ENCODE measurements around the gene ZNF212. TPM values are rescaled to one million over a fixed set of nuclear protein-coding genes. Genes with fewer than 3 reads are reported as not detected.

The ZNF212 gene
- total and polyA plus RNA-seq, 10 donors: 6.7 to 15.0 (median 12.8) TPM

DNA sequence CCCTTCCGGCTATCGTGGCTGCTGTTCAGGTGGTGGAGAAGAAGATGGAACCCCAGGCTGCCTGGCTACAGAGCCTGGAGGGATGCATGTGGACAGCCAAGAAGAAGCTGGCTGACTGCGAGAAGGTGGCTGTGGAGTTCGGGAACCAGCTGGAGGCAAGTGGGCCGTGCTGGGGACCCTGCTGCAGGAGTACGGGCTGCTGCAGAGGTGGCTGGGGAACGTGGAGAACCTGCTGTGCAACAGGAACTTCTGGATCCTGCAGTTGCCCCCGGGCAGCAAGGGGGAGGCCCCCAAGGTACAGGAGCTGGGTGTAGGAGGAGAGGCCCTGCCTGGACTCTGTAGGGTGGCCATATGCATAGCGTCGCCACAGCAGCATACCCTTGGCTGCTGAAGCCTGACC lies 48.2 kb downstream of the ZNF212 start:
- no peak overlapping the region for H3K4me3 ChIP-seq
- TF ChIP-seq, protein P1, sequence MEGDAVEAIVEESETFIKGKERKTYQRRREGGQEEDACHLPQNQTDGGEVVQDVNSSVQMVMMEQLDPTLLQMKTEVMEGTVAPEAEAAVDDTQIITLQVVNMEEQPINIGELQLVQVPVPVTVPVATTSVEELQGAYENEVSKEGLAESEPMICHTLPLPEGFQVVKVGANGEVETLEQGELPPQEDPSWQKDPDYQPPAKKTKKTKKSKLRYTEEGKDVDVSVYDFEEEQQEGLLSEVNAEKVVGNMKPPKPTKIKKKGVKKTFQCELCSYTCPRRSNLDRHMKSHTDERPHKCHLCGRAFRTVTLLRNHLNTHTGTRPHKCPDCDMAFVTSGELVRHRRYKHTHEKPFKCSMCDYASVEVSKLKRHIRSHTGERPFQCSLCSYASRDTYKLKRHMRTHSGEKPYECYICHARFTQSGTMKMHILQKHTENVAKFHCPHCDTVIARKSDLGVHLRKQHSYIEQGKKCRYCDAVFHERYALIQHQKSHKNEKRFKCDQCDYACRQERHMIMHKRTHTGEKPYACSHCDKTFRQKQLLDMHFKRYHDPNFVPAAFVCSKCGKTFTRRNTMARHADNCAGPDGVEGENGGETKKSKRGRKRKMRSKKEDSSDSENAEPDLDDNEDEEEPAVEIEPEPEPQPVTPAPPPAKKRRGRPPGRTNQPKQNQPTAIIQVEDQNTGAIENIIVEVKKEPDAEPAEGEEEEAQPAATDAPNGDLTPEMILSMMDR (IDR thresholded peaks at IDR 0.05 in 8 of 11, conservative IDR thresholded peaks at IDR 0.05 in 3 of 11): no peak
- TF ChIP-seq POLR2AphosphoS5 (IDR thresholded peaks at IDR 0.05) (no peak), POLR2A (IDR thresholded peaks at IDR 0.05) (no peak)
- H3K4me1 ChIP-seq: peaks cover 4 to 38% (median 19%) of the 10 kb centered on the region in 6 donors
- DNase-seq: no peak
- H3K27me3 ChIP-seq (replicated peaks in 1 of 7): no peaks in the 10 kb centered on the region
- intact Hi-C loops (cut with DNase I; ENCODE audit: low total_unique reads): no loop called here
- 91 to 97% (median 94%) methylated on average over 10 of the region's 10 CpGs for whole genome bisulfite sequencing, 5 donors
- H3K27ac ChIP-seq: no peak overlapping the region
- H3K36me3 ChIP-seq: peaks cover 0 to 41% (median 4%) of the 10 kb centered on the region in 6 donors
- H3K9me3 ChIP-seq: no peaks in the 10 kb centered on the region

DNA sequence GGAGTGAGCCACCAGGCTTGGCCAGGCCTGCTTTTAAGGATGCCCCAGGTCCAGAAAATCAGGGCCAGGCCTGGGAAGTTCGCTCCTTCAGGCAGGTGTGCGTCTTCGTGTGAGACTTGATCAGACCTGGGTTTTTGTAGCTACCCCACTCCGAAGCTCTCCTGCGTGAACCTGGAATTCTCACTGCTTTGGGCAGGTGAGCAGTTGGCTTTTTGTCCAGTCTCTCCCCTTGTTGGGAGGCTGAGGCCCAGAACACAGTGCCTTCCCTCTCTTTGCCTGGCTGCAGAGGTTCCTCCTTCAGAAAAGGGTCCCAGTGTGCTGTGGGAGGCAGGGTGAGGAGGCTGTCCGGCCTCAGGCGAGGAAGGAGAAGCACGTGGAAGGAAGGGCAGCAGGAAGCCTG lies 49.8 kb downstream of the ZNF212 start:
- peaks cover 0 to 55% (median 8%) of the 10 kb centered on the region in 6 donors for H3K36me3 ChIP-seq
- intact Hi-C loops (cut with DNase I; ENCODE audit: low total_unique reads): no loop called here
- peaks cover 4 to 30% (median 18%) of the 10 kb centered on the region in 6 donors for H3K4me1 ChIP-seq
- DNase-seq: no peak
- no peaks in the 10 kb centered on the region for H3K9me3 ChIP-seq
- 87 to 95% (median 93%) methylated on average over 5 to 8 of the region's 8 CpGs for WGBS, 5 donors
- H3K4me3 ChIP-seq: no peak overlapping the region
- TF ChIP-seq POLR2A (IDR thresholded peaks at IDR 0.05): no peak
- TF ChIP-seq, protein P1 (IDR thresholded peaks at IDR 0.05 in 8 of 11, conservative IDR thresholded peaks at IDR 0.05 in 3 of 11): no peak
- TF ChIP-seq POLR2AphosphoS5 (IDR thresholded peaks at IDR 0.05): no peak
- no peaks in the 10 kb centered on the region for H3K27me3 ChIP-seq (replicated peaks in 1 of 7)
- no peak overlapping the region for H3K27ac ChIP-seq

DNA sequence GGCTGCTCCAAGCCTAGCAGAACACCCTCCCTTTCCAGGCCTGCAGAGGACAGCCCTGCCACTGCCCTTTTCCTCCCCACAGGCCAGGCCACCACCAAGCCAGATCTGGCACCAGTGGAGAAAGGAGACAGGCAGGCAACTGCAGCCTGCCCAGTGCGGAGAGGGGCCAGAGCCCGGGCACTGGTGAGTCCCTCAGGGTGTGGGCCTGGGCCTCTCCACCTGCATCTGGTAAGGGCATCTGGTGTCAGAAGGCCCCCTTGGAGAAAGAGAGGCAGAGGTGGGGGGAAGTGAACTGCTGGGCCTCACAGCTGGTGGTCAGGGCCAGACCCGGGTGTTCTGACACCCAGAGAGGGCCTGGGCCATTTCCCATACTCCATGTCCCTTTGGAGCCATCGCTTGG lies 50.4 kb downstream of the ZNF212 start:
- H3K36me3 ChIP-seq: peaks cover 0 to 61% (median 13%) of the 10 kb centered on the region in 6 donors
- peaks cover 0 to 24% (median 12%) of the 10 kb centered on the region in 6 donors for H3K4me1 ChIP-seq
- no peaks in the 10 kb centered on the region for H3K9me3 ChIP-seq
- no peak overlapping the region for H3K27ac ChIP-seq
- H3K27me3 ChIP-seq (replicated peaks in 1 of 7): no peaks in the 10 kb centered on the region
- peak; percentile 63 for DNase-seq
- no peak overlapping the region for H3K4me3 ChIP-seq
- 92 to 97% (median 95%) methylated on average over 3 to 4 of the region's 4 CpGs for WGBS, 5 donors
- intact Hi-C loops (cut with DNase I; ENCODE audit: low total_unique reads): no loop called here
- TF ChIP-seq POLR2AphosphoS5 (IDR thresholded peaks at IDR 0.05): no peak
- TF ChIP-seq POLR2A (IDR thresholded peaks at IDR 0.05): no peak
- TF ChIP-seq, protein P1 (IDR thresholded peaks at IDR 0.05 in 8 of 11, conservative IDR thresholded peaks at IDR 0.05 in 3 of 11): no peak

DNA sequence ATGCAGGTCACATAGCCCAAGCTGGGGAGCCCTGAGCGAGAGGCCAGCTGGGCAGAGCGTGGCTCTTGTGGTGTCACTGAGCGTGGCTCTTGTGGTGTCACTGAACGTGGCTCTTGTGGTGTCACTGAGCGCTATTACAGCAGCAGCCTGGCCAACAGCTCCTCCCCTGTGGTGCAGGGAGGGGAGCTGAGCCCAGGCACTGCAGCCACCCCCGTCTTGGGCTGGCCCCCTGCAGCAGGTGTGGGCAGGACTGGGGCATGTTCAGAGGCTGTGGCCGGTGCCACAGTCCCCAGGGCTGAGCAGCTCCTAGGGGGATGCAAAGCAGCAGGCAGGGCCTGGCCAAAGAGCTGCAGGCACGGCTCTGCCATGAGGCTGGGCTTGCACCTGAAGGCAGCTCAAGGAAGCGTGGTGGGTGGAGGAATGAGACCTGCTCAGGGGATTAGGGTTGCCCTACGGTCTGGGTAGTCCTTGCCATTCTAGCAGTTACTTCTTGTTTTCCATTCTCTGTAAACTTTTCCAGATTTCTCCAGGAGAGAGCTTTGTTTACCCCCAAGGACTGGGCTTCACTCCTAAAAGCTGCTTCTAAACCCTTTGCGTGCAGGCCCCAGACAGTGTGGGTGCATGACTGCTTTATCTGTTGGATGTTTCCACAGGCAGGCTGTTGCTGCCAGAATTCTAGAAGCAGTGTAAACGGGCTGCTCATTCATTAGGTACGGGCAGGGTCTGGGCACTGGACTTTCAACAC lies 51.8 kb downstream of the ZNF212 start:
- no peaks in the 10 kb centered on the region for H3K9me3 ChIP-seq
- H3K4me3 ChIP-seq: no peak overlapping the region
- H3K4me1 ChIP-seq: peaks cover 0 to 11% (median 0%) of the 10 kb centered on the region in 6 donors
- 67 to 81% (median 73%) methylated on average over 12 to 13 of the region's 13 CpGs for WGBS, 5 donors
- H3K27me3 ChIP-seq (replicated peaks in 1 of 7): no peaks in the 10 kb centered on the region
- no peak overlapping the region for H3K27ac ChIP-seq
- H3K36me3 ChIP-seq: peaks cover 0 to 68% (median 18%) of the 10 kb centered on the region in 6 donors
- no peak for TF ChIP-seq POLR2A (IDR thresholded peaks at IDR 0.05)
- TF ChIP-seq, protein P1 (IDR thresholded peaks at IDR 0.05 in 8 of 11, conservative IDR thresholded peaks at IDR 0.05 in 3 of 11): no peak
- TF ChIP-seq POLR2AphosphoS5 (IDR thresholded peaks at IDR 0.05): no peak
- DNase-seq: peak; percentile 58
- intact Hi-C loops (cut with DNase I; ENCODE audit: low total_unique reads): no loop called here
